Activated CD8-positive, alpha-beta memory T cell treated with anti-CD3 and anti-CD28 coated beads, Interleukin-2, amount 50 U/mL, for 48 hours (primary cell): Measurements from ENCODE around the gene DLX4.

ENCODE experiments used
- DNase-seq: peaks from one replicate; pipeline ENCODE4 v3.0.0-alpha.2; 2020

DLX4 gene

DNA sequence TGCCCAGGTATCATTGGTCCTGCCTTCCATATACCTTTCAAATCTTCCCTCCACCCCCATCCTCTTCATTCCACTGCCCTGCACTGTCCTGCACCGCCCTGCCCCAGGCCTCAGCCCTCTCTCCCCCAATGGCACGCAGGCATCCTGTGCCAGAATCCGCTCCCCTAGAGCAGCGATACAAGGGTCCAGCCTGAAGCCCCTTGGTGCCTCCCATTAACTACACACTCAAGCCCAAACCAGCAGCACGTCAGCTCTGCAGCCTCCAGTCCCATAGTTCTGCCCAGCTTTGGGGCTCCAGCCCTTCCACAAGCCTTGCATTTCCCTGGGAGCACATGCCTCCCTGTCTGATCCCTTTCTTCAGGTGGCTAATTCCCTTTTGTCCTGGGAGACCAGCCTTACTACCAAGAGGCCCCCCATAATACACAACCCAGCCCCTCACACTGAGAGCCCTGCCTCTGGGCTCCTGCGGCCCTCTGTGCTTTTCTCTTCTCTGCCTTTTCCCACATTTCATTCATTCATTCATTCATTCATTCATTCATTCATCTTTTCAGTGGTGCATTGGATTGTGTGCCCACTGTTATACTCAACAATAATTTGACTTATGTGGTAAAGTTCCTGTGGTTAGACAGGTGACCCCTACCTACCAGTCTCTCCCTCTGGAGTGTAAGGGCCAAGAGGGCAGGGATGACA is 52.8 kb downstream of the DLX4 start:
- peak; percentile 33 for DNase-seq

DNA sequence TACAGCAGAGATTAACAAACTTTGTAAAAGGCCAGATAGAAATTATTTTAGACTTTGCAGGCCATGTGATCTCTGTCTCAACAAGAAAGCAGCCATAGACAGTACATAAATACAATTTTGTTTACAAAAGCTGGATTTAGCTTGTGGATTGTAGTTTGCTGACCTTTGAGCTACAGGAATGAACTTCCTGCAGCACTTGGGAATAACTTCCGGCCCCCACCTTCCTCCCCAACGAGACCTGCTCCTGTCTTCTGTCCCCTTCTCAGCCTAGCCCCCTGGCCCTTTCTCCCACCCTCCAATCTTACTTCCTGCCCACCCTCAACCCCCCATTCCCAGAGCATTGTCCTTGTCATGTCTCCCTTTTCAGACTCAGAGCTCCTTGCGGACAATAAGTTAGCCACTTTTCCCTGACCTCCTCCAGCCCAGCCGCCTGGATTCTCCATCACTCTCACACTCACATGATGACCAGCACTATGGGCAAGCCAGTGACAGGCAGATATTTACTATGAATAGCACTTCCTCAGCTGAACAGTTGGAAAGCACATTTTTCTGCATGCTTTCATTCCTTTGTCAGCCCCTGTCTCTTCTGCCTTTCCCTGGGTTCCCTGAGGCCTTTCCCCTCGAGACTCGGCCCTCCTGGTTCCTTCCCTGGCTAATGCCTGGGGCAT is 53.6 kb downstream of the DLX4 start:
- peak; percentile 17 for DNase-seq

DNA sequence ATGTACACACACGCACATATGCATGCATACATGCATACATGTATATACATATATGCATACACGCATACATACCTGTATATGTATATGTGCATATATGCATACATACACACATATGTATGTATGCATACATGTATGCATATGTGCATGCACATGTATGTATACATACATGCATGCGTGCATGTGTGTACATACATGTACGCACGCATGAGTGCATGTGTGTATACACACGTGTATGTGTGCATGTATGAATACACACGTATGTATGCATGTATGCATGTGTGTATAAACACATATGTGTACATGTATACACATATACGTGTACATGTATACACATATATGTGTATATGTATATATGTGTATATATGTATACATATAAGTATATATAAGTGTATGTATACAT is 54.5 kb downstream of the DLX4 start:
- no peak for DNase-seq
